Body of pancreas (tissue), 4 donors: Measurements from ENCODE around the gene ZSWIM6. TPM values are rescaled to one million over a fixed set of nuclear protein-coding genes. Genes with fewer than 3 reads are reported as not detected.

Source experiments
- ATAC-seq: fragments of 150-250 bp; one replicate; pipeline ENCODE4 v1.9.1; 2016
- DNase-seq, 4 donors: peaks; one replicate each; pipeline ENCODE4 v3.0.0-alpha.2; 2019
- H3K27ac ChIP-seq, 4 donors: fragments of 200-600 bp; sonication (generic); 1 replicate in 3 of 4; 2 replicates in 1 of 4; pipeline versions ENCODE4 v1.5.1 to v1.6.1; 2016 to 2019; ENCODE audit warnings: mild to moderate bottlenecking in 1 of 4, mixed read lengths in 1 of 4, moderate library complexity in 1 of 4
- H3K27me3 ChIP-seq, 2 donors: fragments of 200-600 bp; sonication (generic); one replicate each; pipeline ENCODE4 v1.6.0; 2016; ENCODE audit warnings: mild to moderate bottlenecking in 1 of 2
- H3K36me3 ChIP-seq, 2 donors: fragments of 200-600 bp; sonication (generic); replicated peaks in 1 of 2; 2 replicates each; pipeline ENCODE4 v1.5.1; 2016; ENCODE audit warnings: low read depth in 2 of 2; ENCODE audit not compliant: insufficient read depth in 1 of 2
- H3K4me1 ChIP-seq: fragments of 200-600 bp; sonication (generic); one replicate; pipeline ENCODE4 v1.6.0; 2016
- H3K4me3 ChIP-seq, 2 donors: fragments of 200-600 bp; sonication (generic); 1 replicate in 1 of 2; 2 replicates in 1 of 2; pipeline ENCODE4 v1.5.1; 2016 to 2019
- H3K9me3 ChIP-seq, 3 donors: fragments of 200-600 bp; sonication (generic); 1 replicate in 2 of 3; 2 replicates in 1 of 3; pipeline ENCODE4 v1.5.1; 2016
- CTCF ChIP-seq, 7 experiments: fragments of 450-650 bp in 4 of 7; fragments of 200-600 bp in 3 of 7; sonication (generic) in 3 of 7; IDR thresholded peaks; one replicate each; pipeline ENCODE4 v1.5.1; 2016 to 2019; ENCODE audit warnings: antibody characterized with exemption in 7 of 7
- POLR2A ChIP-seq, 3 donors: fragments of 450-650 bp; IDR thresholded peaks; one replicate each; pipeline ENCODE4 v1.6.1; 2016; ENCODE audit warnings: antibody characterized with exemption in 3 of 3, mild to moderate bottlenecking in 2 of 3
- WGBS, 2 donors: methylation state at CpG; one replicate each; pipeline ENCODE4 v1.1.5; 2017; 5-methylcytosine and 5-hydroxymethylcytosine counted together
- intact Hi-C: fragments of 100-400 bp; cut with DNase I; formaldehyde crosslinking; loops from one replicate; pipeline ENCODE4 v1.15.1; 2023
- total RNA-seq, 2 donors: library from RNA; depleted of rRNA; stranded (reverse); fragments of >200 nt; gene quantifications; one replicate each; pipeline ENCODE4 v1.1.0, GENCODE V29; 2016

Gene ZSWIM6
- total RNA-seq, 2 donors from 2014 or later: 5.9 to 8.8 TPM

- no peak overlapping the region for H3K27ac ChIP-seq
- H3K27me3 ChIP-seq: no peaks in the 10 kb centered on the region
- H3K4me1 ChIP-seq: peaks cover 4% of the 10 kb centered on the region
- peaks cover 0 to 5% (median 0%) of the 10 kb centered on the region in 3 donors for H3K9me3 ChIP-seq
- intact Hi-C loops: no loop called here
- TF ChIP-seq POLR2A (IDR thresholded peaks at IDR 0.05) (no peak), CTCF (IDR thresholded peaks at IDR 0.05) (no peak)
- ATAC-seq: no peak
- no peak overlapping the region for H3K4me3 ChIP-seq
- H3K36me3 ChIP-seq: no peaks in the 10 kb centered on the region
- DNase-seq: no peak
- WGBS, 2 donors: 88 to 90% methylated on average over 3 of the region's 3 CpGs
These were observed 106.4 kb downstream of the ZSWIM6 start for GRCh38 chr5:61438298-61438970.

GRCh38 chr5:61440086-61440485 lies 108.0 kb downstream of the ZSWIM6 start:
- Histone ChIP-seq H3K4me1 (peaks cover 4% of the 10 kb centered on the region), H3K4me3 (no peak overlapping the region), H3K36me3 (no peaks in the 10 kb centered on the region), H3K27me3 (no peaks in the 10 kb centered on the region), H3K9me3 (peaks cover 0 to 5% (median 0%) of the 10 kb centered on the region in 3 donors), H3K27ac (no peak overlapping the region)
- ATAC-seq (no peak), DNase-seq (no peak)
- 87 to 93% methylated on average over 3 of the region's 3 CpGs for WGBS, 2 donors
- TF ChIP-seq POLR2A (IDR thresholded peaks at IDR 0.05): no peak
- no peak for TF ChIP-seq CTCF (IDR thresholded peaks at IDR 0.05)
- intact Hi-C loops: no loop called here

- Histone ChIP-seq H3K27me3 (no peaks in the 10 kb centered on the region), H3K27ac (no peak overlapping the region), H3K4me3 (no peak overlapping the region), H3K4me1 (no peaks in the 10 kb centered on the region), H3K36me3 (no peaks in the 10 kb centered on the region), H3K9me3 (peaks cover 0 to 5% (median 0%) of the 10 kb centered on the region in 3 donors)
- ATAC-seq (no peak), DNase-seq (no peak)
- intact Hi-C loops: no loop called here
- TF ChIP-seq POLR2A (IDR thresholded peaks at IDR 0.05): no peak
- no peak for TF ChIP-seq CTCF (IDR thresholded peaks at IDR 0.05)
- 79 to 100% methylated on average over 3 of the region's 3 CpGs for WGBS, 2 donors
These were observed 108.5 kb downstream of the ZSWIM6 start for GRCh38 chr5:61440596-61440995.

GRCh38 chr5:61441742-61442141 lies 109.7 kb downstream of the ZSWIM6 start:
- Histone ChIP-seq H3K36me3 (no peaks in the 10 kb centered on the region), H3K4me3 (no peak overlapping the region), H3K27me3 (no peaks in the 10 kb centered on the region), H3K4me1 (no peaks in the 10 kb centered on the region), H3K9me3 (peaks cover 0 to 5% (median 0%) of the 10 kb centered on the region in 3 donors), H3K27ac (no peak overlapping the region)
- 94 to 97% methylated on average over 4 of the region's 4 CpGs for WGBS, 2 donors
- intact Hi-C loops: no loop called here
- TF ChIP-seq CTCF (IDR thresholded peaks at IDR 0.05): no peak
- TF ChIP-seq POLR2A (IDR thresholded peaks at IDR 0.05): no peak
- no peak for DNase-seq
- no peak for ATAC-seq
